Measurements from ENCODE around the gene OR10C1.

- no peak for TF ChIP-seq CTCF (conservative IDR thresholded peaks at IDR 0.05 in 1 of 2, IDR thresholded peaks at IDR 0.05 in 1 of 2; ENCODE audit: low read depth in 1 of 2, low read length in 2 of 2)
- no peak for TF ChIP-seq EZH2 (IDR thresholded peaks at IDR 0.05; ENCODE audit: low read length, missing control alignments)
Measured at GRCh38 chr6:29479560-29479959, 40.5 kb downstream of the OR10C1 start.
